Measurements from ENCODE around the gene TSKS.

DNA sequence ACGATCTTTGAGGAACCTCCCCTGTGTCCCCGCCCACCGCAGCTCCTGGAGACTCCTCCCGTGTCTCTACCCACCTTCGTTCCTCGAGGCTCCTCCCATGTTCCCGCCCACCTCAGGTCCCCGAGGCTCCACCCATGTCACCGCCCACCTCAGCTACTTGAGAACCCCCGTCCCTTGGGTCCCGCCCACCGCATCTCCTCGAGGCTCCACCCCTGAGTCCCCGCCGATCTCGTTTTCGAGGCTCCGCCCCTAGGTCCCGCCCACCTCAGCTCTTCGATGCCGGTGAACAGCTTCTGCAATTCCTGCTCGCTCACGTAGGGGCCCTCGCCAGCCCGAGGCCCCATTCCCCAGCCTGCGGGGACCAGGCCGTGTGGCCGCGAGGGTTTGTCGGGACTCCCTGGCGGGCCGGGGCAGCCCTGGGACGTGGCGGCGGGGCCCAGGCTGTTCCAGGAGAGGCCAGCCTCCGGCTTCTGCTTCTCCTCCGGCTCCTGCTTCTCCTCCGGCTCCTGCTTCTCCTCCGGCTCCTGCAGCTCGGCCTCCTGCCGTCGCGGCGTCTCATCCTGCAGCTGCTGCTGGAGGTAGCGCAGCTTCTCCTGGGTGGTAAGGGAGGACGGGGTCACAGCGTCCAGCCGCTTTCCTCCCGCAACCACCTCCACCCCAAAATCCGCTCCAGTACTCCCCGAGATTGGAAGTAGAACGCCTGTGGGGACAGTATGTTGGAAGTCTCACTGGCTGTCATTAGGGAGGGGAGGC is 16.7 kb downstream of the TSKS start:
- TF ChIP-seq CTCF (IDR thresholded peaks at IDR 0.05), result no peak
- TF ChIP-seq POLR2A (IDR thresholded peaks at IDR 0.05), result no peak
